PC-3 (cell line): Measurements from ENCODE around the gene PLXDC1. TPM values are rescaled to one million over a fixed set of nuclear protein-coding genes. Genes with fewer than 3 reads are reported as not detected.

Source experiments
- ATAC-seq: fragments of 200-7000 bp; cut with Tn5 transposase; 2 replicates; pipeline ENCODE4 v1.9.1; 2020; ENCODE audit warnings: mild to moderate bottlenecking, moderate library complexity
- BruUV-seq: library from RNA; stranded (reverse); fragments of 400-500 nt; replicated peaks from 2 replicates; lab custom pipeline; 2021; lab: Mats Ljungman, UMichigan
- CTCF ChIA-PET: fragments of 300-600 bp; sonication (Branson Sonifier 250); formaldehyde crosslinking; loops from one replicate; lab custom pipeline; 2022; ENCODE audit warnings: antibody characterized with exemption; lab: Charles Lee
- POLR2A ChIA-PET: fragments of 300-600 bp; sonication (Branson Sonifier 250); formaldehyde crosslinking; loops from one replicate; lab custom pipeline; 2022; ENCODE audit warnings: antibody characterized with exemption; ENCODE audit not compliant: unreplicated experiment; lab: Charles Lee
- DNase-seq: peaks from one replicate; pipeline ENCODE4 v3.0.0-alpha.2; 2015
- H2AFZ ChIP-seq: fragments of 300-600 bp; sonication (generic); 2 replicates; pipeline ENCODE4 v1.6.0; 2016; ENCODE audit warnings: antibody characterized with exemption, low read length
- H3F3A ChIP-seq: fragments of 300-600 bp; sonication (generic); one replicate; pipeline ENCODE4 v1.6.0; 2017; ENCODE audit warnings: antibody characterized with exemption, low read length, control low read depth, mild to moderate bottlenecking; ENCODE audit not compliant: unreplicated experiment
- H3K27ac ChIP-seq: fragments of 300-600 bp; sonication (generic); 2 replicates; pipeline ENCODE4 v1.5.1; 2016; ENCODE audit warnings: mild to moderate bottlenecking, low read length
- H3K27me3 ChIP-seq: fragments of 300-600 bp; sonication (generic); 2 replicates; pipeline ENCODE4 v1.6.1; 2016; ENCODE audit warnings: low read length, mixed read lengths
- H3K36me3 ChIP-seq: fragments of 300-600 bp; sonication (generic); 2 replicates; pipeline ENCODE4 v1.6.1; 2016; ENCODE audit warnings: low read depth, mixed run types, low read length, mixed read lengths
- H3K4me1 ChIP-seq: fragments of 300-600 bp; sonication (generic); 2 replicates; pipeline ENCODE4 v1.5.1; 2016; ENCODE audit warnings: low read length; ENCODE audit not compliant: insufficient read depth
- H3K4me2 ChIP-seq: fragments of 300-600 bp; sonication (generic); 2 replicates; pipeline ENCODE4 v1.6.0; 2016; ENCODE audit warnings: low read length
- H3K4me3 ChIP-seq: fragments of 300-600 bp; sonication (generic); 2 replicates; pipeline ENCODE4 v1.5.1; 2016; ENCODE audit warnings: mild to moderate bottlenecking, low read length, mixed read lengths
- H3K79me2 ChIP-seq: fragments of 300-600 bp; sonication (generic); 2 replicates; pipeline ENCODE4 v1.6.1; 2017; ENCODE audit warnings: low read length, mixed read lengths
- H3K9ac ChIP-seq: fragments of 300-600 bp; sonication (generic); 2 replicates; pipeline ENCODE4 v1.6.0; 2016; ENCODE audit warnings: mild to moderate bottlenecking, low read length
- H3K9me2 ChIP-seq: fragments of 300-600 bp; sonication (generic); replicated peaks from 2 replicates; pipeline ENCODE4 v1.6.1; 2016; ENCODE audit warnings: mixed run types, low read length, mixed read lengths
- H3K9me3 ChIP-seq: fragments of 300-600 bp; sonication (generic); 2 replicates; pipeline ENCODE4 v1.6.1; 2016; ENCODE audit warnings: low read length, mixed read lengths
- H4K20me1 ChIP-seq: fragments of 300-600 bp; sonication (generic); 2 replicates; pipeline ENCODE4 v1.6.1; 2016; ENCODE audit warnings: low read length, mixed read lengths
- EZH2 ChIP-seq: fragments of 300-600 bp; sonication (generic); IDR thresholded peaks from one replicate; pipeline ENCODE4 v1.6.1; 2017; ENCODE audit warnings: antibody characterized with exemption, mild to moderate bottlenecking, low read length; ENCODE audit not compliant: unreplicated experiment
- EZH2phosphoT487 ChIP-seq: fragments of 300-600 bp; sonication (generic); IDR thresholded peaks from 2 replicates; pipeline ENCODE4 v1.6.1; 2018; ENCODE audit warnings: mild to moderate bottlenecking, antibody characterized with exemption, low read length, borderline replicate concordance
- intact Hi-C: fragments of 100-400 bp; cut with micrococcal nuclease; formaldehyde crosslinking; loops from 2 replicates; pipeline ENCODE4 v1.9.0; 2023
- total RNA-seq: library from RNA; depleted of rRNA; stranded (reverse); fragments of >200 nt; gene quantifications from 2 replicates; pipeline ENCODE4 v1.2.3, GENCODE V29; 2014
- TF ChIP-seq, protein P1 (sequence below): fragments of 300-600 bp; sonication (generic); conservative IDR thresholded peaks from 2 replicates; pipeline ENCODE4 v1.5.1; 2017; ENCODE audit warnings: antibody characterized with exemption, low read depth, mild to moderate bottlenecking, low read length

The PLXDC1 gene
- total RNA-seq, 1 experiment from 2014 or later: not detected

DNA sequence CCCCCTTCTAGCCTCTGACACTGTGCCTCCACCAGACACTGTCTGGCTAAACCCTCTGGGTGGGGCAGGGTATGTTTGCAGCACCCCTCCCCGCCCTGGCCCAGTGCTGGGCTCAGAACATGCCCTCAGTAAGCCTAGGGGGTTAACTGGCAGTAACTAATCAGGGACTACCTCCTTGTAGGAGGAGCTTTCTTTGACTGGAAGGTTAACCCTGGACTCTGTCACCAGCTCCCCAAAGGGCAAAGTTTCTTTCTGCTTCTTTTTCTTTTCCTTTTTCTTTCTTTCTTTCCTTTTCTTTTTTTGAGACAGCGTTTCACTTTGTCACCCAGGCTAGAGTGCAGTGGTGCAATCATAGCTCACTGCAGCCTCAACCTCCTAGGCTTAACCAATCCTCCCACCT is 76.8 kb downstream of the PLXDC1 start:
- H3K9me3 ChIP-seq: no peaks in the 10 kb centered on the region
- no peak for ATAC-seq
- no peaks in the 10 kb centered on the region for H3K9me2 ChIP-seq
- H4K20me1 ChIP-seq: no peaks in the 10 kb centered on the region
- no peaks in the 10 kb centered on the region for H3K4me1 ChIP-seq
- POLR2A ChIA-PET: no interaction called here
- no peaks in the 10 kb centered on the region for H3F3A ChIP-seq
- no TSS peak for BruUV-seq
- H3K36me3 ChIP-seq: no peaks in the 10 kb centered on the region
- H3K79me2 ChIP-seq: no peaks in the 10 kb centered on the region
- intact Hi-C loops: no loop called here
- CTCF ChIA-PET: interaction anchor here (0.8 kb wide), 1 partner anchor 92 kb away, joined by 3 read pairs; no protein-coding TSS in a partner anchor
- no peak for DNase-seq
- H3K9ac ChIP-seq: no peak overlapping the region
- H3K27me3 ChIP-seq: no peaks in the 10 kb centered on the region
- no peak overlapping the region for H3K27ac ChIP-seq
- TF ChIP-seq, protein P1, sequence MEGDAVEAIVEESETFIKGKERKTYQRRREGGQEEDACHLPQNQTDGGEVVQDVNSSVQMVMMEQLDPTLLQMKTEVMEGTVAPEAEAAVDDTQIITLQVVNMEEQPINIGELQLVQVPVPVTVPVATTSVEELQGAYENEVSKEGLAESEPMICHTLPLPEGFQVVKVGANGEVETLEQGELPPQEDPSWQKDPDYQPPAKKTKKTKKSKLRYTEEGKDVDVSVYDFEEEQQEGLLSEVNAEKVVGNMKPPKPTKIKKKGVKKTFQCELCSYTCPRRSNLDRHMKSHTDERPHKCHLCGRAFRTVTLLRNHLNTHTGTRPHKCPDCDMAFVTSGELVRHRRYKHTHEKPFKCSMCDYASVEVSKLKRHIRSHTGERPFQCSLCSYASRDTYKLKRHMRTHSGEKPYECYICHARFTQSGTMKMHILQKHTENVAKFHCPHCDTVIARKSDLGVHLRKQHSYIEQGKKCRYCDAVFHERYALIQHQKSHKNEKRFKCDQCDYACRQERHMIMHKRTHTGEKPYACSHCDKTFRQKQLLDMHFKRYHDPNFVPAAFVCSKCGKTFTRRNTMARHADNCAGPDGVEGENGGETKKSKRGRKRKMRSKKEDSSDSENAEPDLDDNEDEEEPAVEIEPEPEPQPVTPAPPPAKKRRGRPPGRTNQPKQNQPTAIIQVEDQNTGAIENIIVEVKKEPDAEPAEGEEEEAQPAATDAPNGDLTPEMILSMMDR: no peak
- no peak for TF ChIP-seq EZH2phosphoT487
- TF ChIP-seq EZH2: no peak
- H3K4me3 ChIP-seq: no peak overlapping the region
- H3K4me2 ChIP-seq: no peak overlapping the region
- H2AFZ ChIP-seq: no peak overlapping the region

DNA sequence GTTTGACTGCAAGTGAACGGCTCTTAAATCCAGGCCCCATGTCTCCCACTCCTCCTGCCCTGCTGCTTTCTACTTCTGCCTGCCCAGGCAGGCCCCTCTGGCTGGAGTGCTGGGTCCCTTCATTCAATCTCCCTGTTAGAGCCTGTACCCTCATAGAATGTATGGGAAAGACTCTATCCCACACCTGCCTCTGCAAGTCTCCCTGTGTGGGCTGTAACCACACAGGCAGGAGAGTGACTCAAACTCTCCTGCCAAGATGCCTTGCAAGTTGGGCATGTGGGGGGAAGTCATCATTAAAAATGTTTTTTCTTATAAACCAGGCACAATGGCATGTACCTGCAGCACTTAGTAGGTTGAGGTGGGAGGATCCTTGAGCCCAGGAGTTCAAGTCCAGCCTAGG is 77.5 kb downstream of the PLXDC1 start:
- H3K9me2 ChIP-seq: no peaks in the 10 kb centered on the region
- H3K4me3 ChIP-seq: no peak overlapping the region
- DNase-seq (no peak), ATAC-seq (no peak)
- no TSS peak for BruUV-seq
- no peak overlapping the region for H3K9ac ChIP-seq
- no peaks in the 10 kb centered on the region for H3K27me3 ChIP-seq
- POLR2A ChIA-PET: no interaction called here
- no peak overlapping the region for H2AFZ ChIP-seq
- no peak overlapping the region for H3K27ac ChIP-seq
- H3F3A ChIP-seq: no peaks in the 10 kb centered on the region
- H3K36me3 ChIP-seq: no peaks in the 10 kb centered on the region
- no peaks in the 10 kb centered on the region for H3K9me3 ChIP-seq
- no peaks in the 10 kb centered on the region for H3K4me1 ChIP-seq
- intact Hi-C loops: no loop called here
- TF ChIP-seq EZH2 (no peak), EZH2phosphoT487 (no peak)
- TF ChIP-seq, protein P1: no peak
- H3K4me2 ChIP-seq: no peak overlapping the region
- CTCF ChIA-PET: no interaction called here
- no peaks in the 10 kb centered on the region for H3K79me2 ChIP-seq
- H4K20me1 ChIP-seq: no peaks in the 10 kb centered on the region

DNA sequence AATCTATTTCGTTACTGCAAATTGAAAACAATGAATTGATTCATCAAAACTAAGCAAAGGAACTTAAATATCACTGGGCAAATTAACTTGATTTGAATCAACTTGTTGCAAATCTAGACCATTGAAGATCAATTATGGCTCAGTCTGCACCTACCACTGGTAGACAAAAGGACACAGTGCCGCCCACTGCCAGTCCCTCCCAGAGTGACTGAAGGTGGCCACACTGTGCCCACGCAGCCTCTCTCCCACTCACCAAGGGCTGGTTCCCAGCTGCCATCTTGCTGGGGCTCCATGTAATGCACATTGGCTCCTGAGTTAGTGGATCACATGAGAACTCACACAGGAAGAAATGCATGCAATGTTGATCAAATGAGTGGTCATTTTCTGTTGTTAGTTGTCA is 78.1 kb downstream of the PLXDC1 start:
- CTCF ChIA-PET: no interaction called here
- intact Hi-C loops: no loop called here

More for the DNA sequence above, 78.1 kb downstream of the PLXDC1 start:
- H3K4me1 ChIP-seq: no peaks in the 10 kb centered on the region
- no peak overlapping the region for H3K4me3 ChIP-seq
- POLR2A ChIA-PET: no interaction called here
- H3K79me2 ChIP-seq: no peaks in the 10 kb centered on the region
- ATAC-seq (no peak), DNase-seq (no peak)
- no peaks in the 10 kb centered on the region for H3K27me3 ChIP-seq
- no peaks in the 10 kb centered on the region for H3K36me3 ChIP-seq
- no peaks in the 10 kb centered on the region for H3F3A ChIP-seq
- H3K27ac ChIP-seq: no peak overlapping the region
- H3K9ac ChIP-seq: no peak overlapping the region
- no peak for TF ChIP-seq EZH2
- TF ChIP-seq EZH2phosphoT487: no peak
- TF ChIP-seq, protein P1: no peak
- no peaks in the 10 kb centered on the region for H3K9me3 ChIP-seq
- H3K9me2 ChIP-seq: no peaks in the 10 kb centered on the region
- H4K20me1 ChIP-seq: no peaks in the 10 kb centered on the region
- H2AFZ ChIP-seq: no peak overlapping the region
- H3K4me2 ChIP-seq: no peak overlapping the region
- no TSS peak for BruUV-seq
